H1 (cell line): ENCODE results near the gene SCAMP3. TPM values are rescaled to one million over a fixed set of nuclear protein-coding genes. Genes with fewer than 3 reads are reported as not detected.

Experiments used
- CTCF ChIA-PET: fragments of 300-600 bp; sonication (Branson Sonifier 250); formaldehyde crosslinking; loops from one replicate; lab custom pipeline; 2021; ENCODE audit not compliant: partially characterized antibody; lab: Charles Lee
- POLR2A ChIA-PET: fragments of 300-600 bp; sonication (Branson Sonifier 250); formaldehyde crosslinking; loops from one replicate; lab custom pipeline; 2021; ENCODE audit warnings: inconsistent platforms; ENCODE audit not compliant: partially characterized antibody; lab: Charles Lee
- DNase-seq, 2 experiments: peaks; one replicate each; pipeline versions ENCODE4 v3.0.0 to v3.0.0-alpha.2; 2010 to 2022; ENCODE audit warnings: low spot score in 2 of 2, low read depth in 1 of 2, mixed read lengths in 1 of 2
- FAIRE-seq: peaks from 2 replicates; lab custom pipeline; 2011; peaks lifted over from hg19 to GRCh38; lab: Jason Lieb, UNC
- H2AFZ ChIP-seq: 2 replicates; pipeline ENCODE4 v1.8.1; 2012; ENCODE audit warnings: low read length, inconsistent platforms
- H2AK5ac ChIP-seq: 2 replicates; pipeline ENCODE4 v1.6.1; 2013; ENCODE audit warnings: low read depth, low read length
- H2BK120ac ChIP-seq: replicated peaks from 2 replicates; pipeline ENCODE3; 2013; ENCODE audit warnings: low read depth, low read length, inconsistent platforms
- H2BK12ac ChIP-seq: 2 replicates; pipeline ENCODE4 v1.6.1; 2013; ENCODE audit warnings: low read depth, low read length
- H2BK15ac ChIP-seq: 2 replicates; pipeline ENCODE4 v1.6.1; 2013; ENCODE audit warnings: low read length
- H2BK20ac ChIP-seq: 2 replicates; pipeline ENCODE4 v1.6.1; 2013; ENCODE audit warnings: low read length
- H2BK5ac ChIP-seq: 2 replicates; pipeline ENCODE4 v1.6.1; 2013; ENCODE audit warnings: low read depth, low read length
- H3K14ac ChIP-seq: 2 replicates; pipeline ENCODE4 v1.6.1; 2013; ENCODE audit warnings: inconsistent platforms; ENCODE audit not compliant: insufficient read length
- H3K18ac ChIP-seq: 2 replicates; pipeline ENCODE4 v1.6.1; 2013; ENCODE audit warnings: low read length; ENCODE audit errors: extremely low read depth
- H3K23ac ChIP-seq: 2 replicates; pipeline ENCODE4 v1.6.1; 2013; ENCODE audit warnings: inconsistent platforms; ENCODE audit not compliant: insufficient read length
- H3K23me2 ChIP-seq: 2 replicates; pipeline ENCODE4 v1.6.1; 2013; ENCODE audit warnings: low read depth, low read length
- H3K27ac ChIP-seq: 2 replicates; pipeline ENCODE4 v1.6.1; 2011; ENCODE audit warnings: low read depth, low read length, inconsistent platforms
- H3K27me3 ChIP-seq, 4 experiments: replicated peaks in 1 of 4; 1 replicate in 1 of 4; 2 replicates in 3 of 4; pipeline versions ENCODE4 v1.6.1 to v1.8.1; 2011 to 2013; ENCODE audit warnings: low read length in 3 of 4, mild to moderate bottlenecking in 3 of 4, inconsistent platforms in 2 of 4, mixed read lengths in 2 of 4, moderate library complexity in 1 of 4; ENCODE audit not compliant: control insufficient read depth in 3 of 4, insufficient read depth in 3 of 4; ENCODE audit errors: extremely low read depth in 1 of 4
- H3K36me3 ChIP-seq, 4 experiments: 2 replicates each; pipeline versions ENCODE4 v1.6.1 to v1.8.1; 2011 to 2013; ENCODE audit warnings: mild to moderate bottlenecking in 4 of 4, low read length in 3 of 4, moderate library complexity in 2 of 4, control low read depth in 1 of 4, inconsistent platforms in 1 of 4; ENCODE audit not compliant: insufficient read depth in 4 of 4, control insufficient read depth in 2 of 4
- H3K4ac ChIP-seq: replicated peaks from 2 replicates; pipeline ENCODE3; 2013; ENCODE audit warnings: low read length, low read depth, mixed read lengths, inconsistent platforms; ENCODE audit not compliant: insufficient read length
- H3K4me1 ChIP-seq, 4 experiments: replicated peaks in 1 of 4; 1 replicate in 1 of 4; 2 replicates in 3 of 4; pipeline versions ENCODE4 v1.6.1 to v1.8.1; 2011 to 2013; ENCODE audit warnings: low read length in 3 of 4, inconsistent platforms in 2 of 4, mixed read lengths in 1 of 4; ENCODE audit not compliant: insufficient read depth in 4 of 4, control insufficient read depth in 3 of 4
- H3K4me2 ChIP-seq, 2 experiments: 2 replicates each; pipeline versions ENCODE4 v1.6.1 to v1.8.1; 2011 to 2013; ENCODE audit warnings: low read depth in 2 of 2, low read length in 2 of 2, control low read depth in 1 of 2, inconsistent platforms in 1 of 2, mild to moderate bottlenecking in 1 of 2; ENCODE audit not compliant: insufficient read depth in 1 of 2
- H3K4me3 ChIP-seq, 4 experiments: fragments of 200-600, 300-600 bp in 1 of 4; sonication (generic), shearing (Covaris generic), sonication (Bioruptor Twin) in 1 of 4; 2 replicates each; pipeline versions ENCODE4 v1.5.1 to v1.8.1; 2011 to 2016; ENCODE audit warnings: low read length in 4 of 4, low read depth in 3 of 4, control low read depth in 2 of 4, inconsistent platforms in 2 of 4, mild to moderate bottlenecking in 2 of 4, mixed read lengths in 1 of 4, moderate library complexity in 1 of 4; ENCODE audit not compliant: insufficient read depth in 2 of 4; ENCODE audit errors: extremely low read depth in 1 of 4
- H3K56ac ChIP-seq: replicated peaks from 2 replicates; pipeline ENCODE3; 2013; ENCODE audit warnings: low read depth, mild to moderate bottlenecking, mixed read lengths, low read length, inconsistent platforms; ENCODE audit not compliant: insufficient read length
- H3K79me1 ChIP-seq: 2 replicates; pipeline ENCODE4 v1.6.1; 2013; ENCODE audit warnings: low read depth, low read length, control low read depth
- H3K79me2 ChIP-seq, 2 experiments: 2 replicates each; pipeline versions ENCODE4 v1.6.1 to v1.8.1; 2012 to 2013; ENCODE audit warnings: low read length in 2 of 2, mild to moderate bottlenecking in 2 of 2, inconsistent platforms in 1 of 2; ENCODE audit not compliant: insufficient read depth in 2 of 2, control insufficient read depth in 1 of 2
- H3K9ac ChIP-seq, 4 experiments: replicated peaks in 1 of 4; 1 replicate in 1 of 4; 2 replicates in 3 of 4; pipeline versions ENCODE4 v1.6.1 to v1.8.1; 2011 to 2013; ENCODE audit warnings: low read depth in 3 of 4, low read length in 3 of 4, control low read depth in 2 of 4, mild to moderate bottlenecking in 2 of 4, moderate library complexity in 2 of 4, inconsistent platforms in 1 of 4; ENCODE audit errors: extremely low read depth in 1 of 4
- H3K9me3 ChIP-seq, 2 experiments: 2 replicates each; pipeline versions ENCODE4 v1.6.1 to v1.8.1; 2012 to 2013; ENCODE audit warnings: mild to moderate bottlenecking in 2 of 2, moderate library complexity in 2 of 2, control low read depth in 1 of 2, inconsistent platforms in 1 of 2, low read depth in 1 of 2, low read length in 1 of 2, mixed read lengths in 1 of 2; ENCODE audit not compliant: insufficient read depth in 2 of 2
- H4K20me1 ChIP-seq, 2 experiments: replicated peaks in 1 of 2; 2 replicates each; pipeline versions ENCODE3 to v1.8.1; 2011 to 2013; ENCODE audit warnings: inconsistent platforms in 2 of 2, low read length in 2 of 2, mild to moderate bottlenecking in 1 of 2; ENCODE audit not compliant: insufficient read depth in 2 of 2, control insufficient read depth in 1 of 2
- H4K5ac ChIP-seq: 2 replicates; pipeline ENCODE4 v1.6.1; 2013; ENCODE audit warnings: low read length, low read depth, mixed read lengths, inconsistent platforms; ENCODE audit not compliant: insufficient read length
- H4K8ac ChIP-seq: 2 replicates; pipeline ENCODE4 v1.8.0; 2013; ENCODE audit warnings: mild to moderate bottlenecking, moderate library complexity, low read length, inconsistent platforms; ENCODE audit not compliant: insufficient read depth; ENCODE audit errors: extremely low read depth
- H4K91ac ChIP-seq: replicated peaks from 2 replicates; pipeline ENCODE3; 2013; ENCODE audit warnings: low read length, mixed read lengths, inconsistent platforms; ENCODE audit not compliant: insufficient read length
- BACH1 ChIP-seq: IDR thresholded peaks from 2 replicates; pipeline ENCODE4 v1.6.1; 2012; ENCODE audit warnings: low read length, improper control_type of control experiment
- CBX8 ChIP-seq: fragments of 300-800, 300-1000 bp; sonication (generic); IDR thresholded peaks from 2 replicates; pipeline ENCODE4 v1.7.1; 2016; ENCODE audit warnings: low read depth, low read length, borderline replicate concordance
- CEBPB ChIP-seq: IDR thresholded peaks from 2 replicates; pipeline ENCODE4 v1.6.1; 2012; ENCODE audit warnings: low read depth, low read length
- CHD2 ChIP-seq: IDR thresholded peaks from 2 replicates; pipeline ENCODE4 v1.6.1; 2012; ENCODE audit warnings: low read length, improper control_type of control experiment
- EGR1 ChIP-seq: IDR thresholded peaks from 2 replicates; pipeline ENCODE4 v1.6.1; 2011; ENCODE audit warnings: low read depth, low read length, borderline replicate concordance
- GABPA ChIP-seq: IDR thresholded peaks from 2 replicates; pipeline ENCODE4 v1.6.1; 2011; ENCODE audit warnings: mild to moderate bottlenecking, low read length, moderate library complexity, borderline replicate concordance; ENCODE audit not compliant: insufficient read depth
- MAFK ChIP-seq: IDR thresholded peaks from 2 replicates; pipeline ENCODE4 v1.6.1; 2012; ENCODE audit warnings: low read depth, mild to moderate bottlenecking, improper control_type of control experiment, low read length
- POLR2AphosphoS5 ChIP-seq: IDR thresholded peaks from 2 replicates; pipeline ENCODE4 v1.6.1; 2011; ENCODE audit warnings: low read depth, low read length
- RAD21 ChIP-seq, 2 experiments: IDR thresholded peaks in 1 of 2; conservative IDR thresholded peaks in 1 of 2; 2 replicates each; pipeline ENCODE4 v1.6.1; 2011; ENCODE audit warnings: low read depth in 2 of 2, low read length in 2 of 2, improper control_type of control experiment in 1 of 2, inconsistent platforms in 1 of 2, mild to moderate bottlenecking in 1 of 2, moderate library complexity in 1 of 2
- RBBP5 ChIP-seq: IDR thresholded peaks from 2 replicates; pipeline ENCODE4 v1.7.1; 2012; ENCODE audit warnings: low read depth, mild to moderate bottlenecking, inconsistent platforms, low read length, moderate library complexity, borderline replicate concordance
- RXRA ChIP-seq: IDR thresholded peaks from 2 replicates; pipeline ENCODE4 v1.6.1; 2011; ENCODE audit warnings: low read depth, mild to moderate bottlenecking, low read length, moderate library complexity; ENCODE audit not compliant: insufficient read depth
- SAP30 ChIP-seq: fragments of 300-600 bp; sonication (generic); IDR thresholded peaks from 2 replicates; pipeline ENCODE4 v1.7.1; 2012; ENCODE audit warnings: low read length, moderate library complexity, mild to moderate bottlenecking, inconsistent platforms; ENCODE audit not compliant: insufficient read depth, insufficient replicate concordance
- TCF12 ChIP-seq: IDR thresholded peaks from 2 replicates; pipeline ENCODE4 v1.6.1; 2011; ENCODE audit warnings: low read depth, mild to moderate bottlenecking, low read length
- WGBS, 2 experiments: shearing (Covaris generic) in 1 of 2; methylation state at CpG; one replicate each; pipeline versions ENCODE4 v1.1.6 to v1.1.7; 2013 to 2015; ENCODE audit warnings: low lambda C conversion rate in 2 of 2, mixed read lengths in 2 of 2, inconsistent platforms in 1 of 2, low coverage in 1 of 2, missing lambda C conversion rate in 1 of 2; ENCODE audit not compliant: insufficient replicate concordance in 2 of 2, insufficient coverage in 1 of 2, insufficient read length in 1 of 2; ENCODE audit errors: extremely low coverage in 1 of 2, missing lambda C conversion rate in 1 of 2; 5-methylcytosine and 5-hydroxymethylcytosine counted together
- polyA plus RNA-seq, 7 experiments: library from polyadenylated mRNA; depleted of rRNA in 3 of 7; stranded (reverse) in 5 of 7; unstranded in 2 of 7; fragments of >200 nt in 5 of 7; fragments of 200-250 nt in 2 of 7; gene quantifications; 1 replicate in 5 of 7; 2 replicates in 1 of 7; 4 replicates in 1 of 7; pipeline versions ENCODE4 v1.2.1 to v1.2.3, GENCODE V29; 2011 to 2013; ENCODE audit warnings: missing spikeins in 2 of 7, mixed read lengths in 2 of 7
- total RNA-seq: library from RNA; stranded (reverse); fragmentation: NEBNext Ultra II Directional; extraction: Animal tissue kit (Norgen Biotek cat#: 25700); gene quantifications from 2 replicates; pipeline ENCODE4 v1.2.1, GENCODE V29; 2021

Gene SCAMP3
- total and polyA plus RNA-seq, 2 of the 8 experiments (the other 6 are each of a cell fraction or from before 2014, with no cell fraction given), result 48.9 to 143 TPM

DNA sequence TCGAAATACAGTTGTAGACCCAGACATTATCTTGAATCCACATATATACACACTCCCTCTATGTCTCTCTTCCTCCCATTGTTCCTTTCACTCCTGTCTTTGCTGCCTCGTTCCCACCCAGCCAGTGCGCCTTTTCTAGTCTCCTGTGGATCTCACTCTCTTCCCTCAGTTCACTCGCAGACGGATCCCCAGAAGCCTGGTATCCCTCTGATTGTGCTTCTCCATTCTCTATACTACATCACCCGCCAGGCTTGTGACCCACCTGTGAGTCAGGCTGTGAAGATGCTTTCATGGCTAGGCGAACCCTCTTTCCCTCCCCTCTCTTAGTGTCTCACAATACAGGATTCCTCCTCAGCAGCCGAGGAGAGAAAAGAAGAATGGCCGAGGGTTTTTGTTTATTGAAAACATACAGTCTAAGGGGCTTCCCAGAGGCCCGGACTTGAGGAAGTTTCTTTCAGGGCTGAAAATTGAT lies 16.6 kb upstream of the SCAMP3 start:
- no peak overlapping the region for H4K5ac ChIP-seq
- H2AFZ ChIP-seq, result no peak overlapping the region
- WGBS, 2 experiments, result 69% methylated on average over 10 of the region's 10 CpGs; no CpG with 5 or more reads in 1 of the 2 experiments
- H3K4me3 ChIP-seq, result peak overlapping the region in 1 of 4 experiments; percentile 27; a peak in 2 of 8 replicates
- H4K8ac ChIP-seq, result no peak overlapping the region
- no peak overlapping the region for H2AK5ac ChIP-seq
- H3K9me3 ChIP-seq, result no peaks in the 10 kb centered on the region
- no peak overlapping the region for H2BK15ac ChIP-seq
- H3K4ac ChIP-seq, result no peak overlapping the region
- ChIA-PET CTCF (interaction anchor here (0.7 to 8.4 kb wide), 16 partner anchors 9 to 76 kb away, joined by 3 to 79 read pairs (median 6); partner anchors contain the start of genes FDPS, PKLR, RUSC1 and SCAMP3), POLR2A (interaction anchor here (0.7 to 2.4 kb wide), 20 partner anchors 9 to 1001 kb away, joined by 3 to 7 read pairs (median 4); partner anchors contain the start of genes FDPS, RUSC1 and SCAMP3)
- FAIRE-seq, result no peak
- H3K18ac ChIP-seq, result no peak overlapping the region
- H2BK120ac ChIP-seq, result no peak overlapping the region
- H3K23me2 ChIP-seq, result peaks cover 10% of the 10 kb centered on the region; the same call in 1 of the 2 replicates
- no peaks in the 10 kb centered on the region for H4K20me1 ChIP-seq
- H3K9ac ChIP-seq, result no peak overlapping the region
- no peak overlapping the region for H3K27ac ChIP-seq
- H3K56ac ChIP-seq, result no peak overlapping the region
- no peak for DNase-seq
- no peaks in the 10 kb centered on the region for H3K79me2 ChIP-seq
- no peak overlapping the region for H2BK5ac ChIP-seq
- peaks cover 0 to 3% (median 0%) of the 10 kb centered on the region in 4 experiments; a peak in 2 of 7 replicates for H3K27me3 ChIP-seq
- no peaks in the 10 kb centered on the region; the same call in 1 of the 2 replicates for H3K79me1 ChIP-seq
- peaks cover 9 to 12% (median 11%) of the 10 kb centered on the region in 4 experiments for H3K4me1 ChIP-seq
- H3K36me3 ChIP-seq, result no peaks in the 10 kb centered on the region; a peak in 1 of 8 replicates
- H2BK12ac ChIP-seq, result no peak overlapping the region
- no peak overlapping the region for H4K91ac ChIP-seq
- H2BK20ac ChIP-seq, result 0 out of 2 replicates have a peak overlapping the region, but pooled peaks have one; percentile 24
- H3K14ac ChIP-seq, result no peak overlapping the region
- peak overlapping the region; percentile 61 to 85 for H3K4me2 ChIP-seq
- no peak overlapping the region for H3K23ac ChIP-seq
- TF ChIP-seq MAFK (no peak), BACH1 (no peak), RAD21 (IDR thresholded peaks at IDR 0.05 in 1 of 2, conservative IDR thresholded peaks at IDR 0.05 in 1 of 2; ENCODE audit: low read depth in 2 of 2, low read length in 2 of 2) (no peak), CHD2 (no peak), SAP30 (no peak), EGR1 (no peak), TCF12 (no peak), GABPA (no peak), POLR2AphosphoS5 (no peak), RXRA (no peak), RBBP5 (no peak), CBX8 (no peak), CEBPB (no peak)
